ENCODE results near the gene ITPK1. TPM values are rescaled to one million over a fixed set of nuclear protein-coding genes. Genes with fewer than 3 reads are reported as not detected.
"Not testable (repeated sequence)": the region's sequence is repeated elsewhere in the genome, so short reads cannot be mapped to it uniquely, and the experiment has no call there.

The ITPK1 gene
- 100 to 1,000 TPM in 3 of 4 donors, 10 to 100 TPM in 1; 64.8 to 235 (median 128) TPM for total RNA-seq

GRCh38 chr14:93115821-93116675 lies at the start of gene ITPK1:
Gene ITPK1, minus strand, starts transcription at chr14:93115925. Its CDS starts 762 bp downstream, at chr14:93115163.
- WGBS, 2 donors (ENCODE audit: low coverage in 1 of 2): 0% methylated on average over 19 of the region's 77 CpGs; no CpG with 5 or more reads in 1 of the 2 donors
- Histone ChIP-seq H3K9me3 (no peaks in the 10 kb centered on the region), H3K4me3 (peak within 1 kb of the TSS; percentile 90 to 93 (median 92)), H3K27ac (peak within 1 kb of the TSS; percentile 96 to 100 (median 99)), H3K36me3 (no peaks in the 10 kb centered on the region), H3K4me1 (peaks cover 4 to 29% (median 28%) of the 10 kb centered on the region in 4 donors), H3K27me3 (no peaks in the 10 kb centered on the region)
- intact Hi-C loops (cut with DNase I; ENCODE audit: low total_unique reads): loop anchor here (5.0 to 10.0 kb wide), 2 partner anchors 81 to 164 kb away; no protein-coding TSS in a partner anchor
- DNase-seq: peak; percentile 59
- TF ChIP-seq POLR2AphosphoS5 (IDR thresholded peaks at IDR 0.05): no peak
- peak; percentile 8 for TF ChIP-seq POLR2A (IDR thresholded peaks at IDR 0.05)
- no peak for TF ChIP-seq EP300 (IDR thresholded peaks at IDR 0.05; ENCODE audit: low read depth)
- peak; percentile 20 to 45 (median 25) for TF ChIP-seq CTCF (IDR thresholded peaks at IDR 0.05)
- in situ Hi-C loops (cut with MboI; ENCODE audit: low pct_ligation_motif_present in 1 of 4, low pct_unique_long_range_greater_than_20kb in 1 of 4, low sequenced_read_pairs in 3 of 4): no loop called here

DNA sequence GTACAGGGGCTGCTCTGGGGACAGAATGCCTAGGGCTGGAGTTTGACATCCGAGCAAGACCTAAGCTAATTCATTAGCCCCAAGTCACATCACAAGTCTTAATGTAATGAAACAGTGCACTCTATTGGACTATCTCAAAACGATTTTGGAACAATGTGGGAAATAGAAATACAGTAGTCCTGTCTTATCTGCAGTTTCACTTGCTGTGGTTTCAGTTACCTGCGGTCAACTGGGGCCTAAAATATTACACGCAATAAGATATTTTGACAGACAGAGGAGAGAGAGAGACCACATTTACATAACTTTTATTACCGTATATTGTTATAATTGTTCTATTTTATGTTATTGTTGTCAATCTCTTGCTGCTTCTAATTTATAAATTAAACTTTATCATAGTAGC lies 47.8 kb upstream of the ITPK1 start:
- H3K27me3 ChIP-seq: no peaks in the 10 kb centered on the region
- H3K4me1 ChIP-seq: no peaks in the 10 kb centered on the region
- no peaks in the 10 kb centered on the region for H3K36me3 ChIP-seq
- TF ChIP-seq POLR2A (IDR thresholded peaks at IDR 0.05): no peak
- no peak for TF ChIP-seq EP300 (IDR thresholded peaks at IDR 0.05; ENCODE audit: low read depth)
- no peak for TF ChIP-seq POLR2AphosphoS5 (IDR thresholded peaks at IDR 0.05)
- no peak for TF ChIP-seq CTCF (IDR thresholded peaks at IDR 0.05)
- in situ Hi-C loops (cut with MboI; ENCODE audit: low pct_ligation_motif_present in 1 of 4, low pct_unique_long_range_greater_than_20kb in 1 of 4, low sequenced_read_pairs in 3 of 4) (no loop called here), intact Hi-C loops (cut with DNase I; ENCODE audit: low total_unique reads) (no loop called here)
- H3K27ac ChIP-seq: no peak overlapping the region
- 57 to 62% methylated on average over 5 of the region's 5 CpGs for WGBS, 2 donors (ENCODE audit: low coverage in 1 of 2)
- H3K4me3 ChIP-seq: no peak overlapping the region
- DNase-seq: no peak
- H3K9me3 ChIP-seq: no peaks in the 10 kb centered on the region

DNA sequence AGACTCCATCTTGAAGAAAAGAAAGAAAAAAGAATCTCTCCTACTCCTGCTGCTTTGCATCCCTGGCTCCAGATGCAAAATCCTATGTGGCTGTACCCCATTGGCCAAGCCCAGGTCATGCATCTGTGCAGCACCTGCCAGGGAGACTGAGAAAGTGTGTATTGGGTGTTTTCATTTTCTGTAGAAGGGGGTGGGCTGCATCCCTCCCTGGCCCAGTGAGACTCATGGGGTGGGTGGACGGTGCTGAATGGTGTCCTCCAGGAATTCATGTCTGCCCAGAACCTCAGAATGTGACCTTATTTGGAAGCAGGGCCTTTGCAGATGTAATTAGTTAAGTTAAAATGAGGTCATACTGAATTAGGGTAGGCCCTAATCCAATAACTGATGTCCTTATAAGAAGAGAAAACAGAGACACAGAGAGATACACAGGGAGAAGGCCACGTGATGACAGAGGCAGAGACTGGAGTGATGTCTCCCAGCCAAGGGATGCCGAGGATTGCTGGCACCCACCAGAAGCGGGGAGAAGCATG lies 45.8 kb upstream of the ITPK1 start:
- in situ Hi-C loops (cut with MboI; ENCODE audit: low pct_ligation_motif_present in 1 of 4, low pct_unique_long_range_greater_than_20kb in 1 of 4, low sequenced_read_pairs in 3 of 4): no loop called here
- H3K27me3 ChIP-seq: no peaks in the 10 kb centered on the region
- no peak overlapping the region for H3K4me3 ChIP-seq
- no peaks in the 10 kb centered on the region for H3K36me3 ChIP-seq
- H3K27ac ChIP-seq: no peak overlapping the region
- no peak for DNase-seq
- no peaks in the 10 kb centered on the region for H3K9me3 ChIP-seq
- TF ChIP-seq POLR2AphosphoS5 (IDR thresholded peaks at IDR 0.05) (no peak), POLR2A (IDR thresholded peaks at IDR 0.05) (no peak), EP300 (IDR thresholded peaks at IDR 0.05; ENCODE audit: low read depth) (no peak), CTCF (IDR thresholded peaks at IDR 0.05) (no peak)
- WGBS, 2 donors (ENCODE audit: low coverage in 1 of 2): 82 to 100% methylated on average over 1 to 4 of the region's 4 CpGs
- intact Hi-C loops (cut with DNase I; ENCODE audit: low total_unique reads): no loop called here
- no peaks in the 10 kb centered on the region for H3K4me1 ChIP-seq

GRCh38 chr14:93160353-93160801 lies 44.7 kb upstream of the ITPK1 start:
- Histone ChIP-seq H3K4me3 (no peak overlapping the region), H3K27me3 (no peaks in the 10 kb centered on the region), H3K27ac (no peak overlapping the region), H3K9me3 (no peaks in the 10 kb centered on the region), H3K4me1 (no peaks in the 10 kb centered on the region), H3K36me3 (no peaks in the 10 kb centered on the region)
- intact Hi-C loops (cut with DNase I; ENCODE audit: low total_unique reads) (no loop called here), in situ Hi-C loops (cut with MboI; ENCODE audit: low pct_ligation_motif_present in 1 of 4, low pct_unique_long_range_greater_than_20kb in 1 of 4, low sequenced_read_pairs in 3 of 4) (no loop called here)
- TF ChIP-seq CTCF (IDR thresholded peaks at IDR 0.05) (peak in 2 of 5 experiments; percentile 23 to 34), POLR2AphosphoS5 (IDR thresholded peaks at IDR 0.05) (no peak)
- no peak for DNase-seq
- 52% methylated on average over 4 of the region's 4 CpGs; no CpG with 5 or more reads in 1 of the 2 donors for WGBS, 2 donors (ENCODE audit: low coverage in 1 of 2)

DNA sequence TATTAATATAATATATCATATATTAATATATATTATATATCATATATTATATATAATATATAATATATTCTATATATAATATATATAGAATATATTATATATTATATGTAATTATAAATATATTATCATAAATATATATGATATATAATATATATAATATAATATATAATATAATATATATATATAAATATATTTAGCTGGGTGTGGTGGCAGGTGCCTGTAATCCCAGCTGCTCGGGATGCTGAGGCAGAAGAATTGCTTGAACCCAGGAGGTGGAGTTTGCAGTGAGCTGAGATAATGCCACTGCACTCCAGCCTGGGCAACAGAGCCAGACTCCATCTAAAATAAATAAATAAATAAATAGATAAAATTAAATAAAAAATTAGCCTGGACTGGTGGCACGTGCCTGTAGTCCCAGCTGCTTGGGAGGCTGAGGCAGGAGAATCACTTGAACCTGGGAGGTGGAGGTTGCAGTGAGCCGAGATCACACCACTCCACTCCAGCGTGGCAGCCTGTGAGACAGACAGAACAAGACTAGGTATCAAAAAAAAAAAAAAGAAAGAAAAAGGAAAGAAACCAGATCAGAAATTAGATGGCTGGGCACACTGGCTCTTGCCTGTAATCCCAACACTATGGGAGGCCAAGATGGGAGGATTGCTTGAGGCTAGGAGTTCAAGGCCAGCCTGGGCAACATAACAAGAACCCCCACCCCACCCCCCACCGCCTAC lies 44.1 kb upstream of the ITPK1 start:
- 44 to 57% methylated on average over 3 to 5 of the region's 5 CpGs for WGBS, 2 donors (ENCODE audit: low coverage in 1 of 2)
- in situ Hi-C loops (cut with MboI; ENCODE audit: low pct_ligation_motif_present in 1 of 4, low pct_unique_long_range_greater_than_20kb in 1 of 4, low sequenced_read_pairs in 3 of 4); H3K27ac ChIP-seq: not testable (repeated sequence)

GRCh38 chr14:93158349-93158748 lies 42.6 kb upstream of the ITPK1 start:
- H3K27ac ChIP-seq; H3K4me1 ChIP-seq; H3K9me3 ChIP-seq; H3K27me3 ChIP-seq; H3K36me3 ChIP-seq; in situ Hi-C loops (cut with MboI; ENCODE audit: low pct_ligation_motif_present in 1 of 4, low pct_unique_long_range_greater_than_20kb in 1 of 4, low sequenced_read_pairs in 3 of 4); intact Hi-C loops (cut with DNase I; ENCODE audit: low total_unique reads); H3K4me3 ChIP-seq; DNase-seq: not testable (repeated sequence)
- WGBS, 2 donors (ENCODE audit: low coverage in 1 of 2): 74 to 83% methylated on average over 5 to 7 of the region's 7 CpGs

More for the DNA sequence above, 44.1 kb upstream of the ITPK1 start:
- DNase-seq; H3K36me3 ChIP-seq; H3K9me3 ChIP-seq; intact Hi-C loops (cut with DNase I; ENCODE audit: low total_unique reads); H3K4me1 ChIP-seq; H3K27me3 ChIP-seq; H3K4me3 ChIP-seq: not testable (repeated sequence)

Data from transverse colon (tissue), 4 donors.